Measurements from ENCODE around the gene TPSD1.
"Not testable (repeated sequence)": the region's sequence is repeated elsewhere in the genome, so short reads cannot be mapped to it uniquely, and the experiment has no call there.

TPSD1 gene

DNA sequence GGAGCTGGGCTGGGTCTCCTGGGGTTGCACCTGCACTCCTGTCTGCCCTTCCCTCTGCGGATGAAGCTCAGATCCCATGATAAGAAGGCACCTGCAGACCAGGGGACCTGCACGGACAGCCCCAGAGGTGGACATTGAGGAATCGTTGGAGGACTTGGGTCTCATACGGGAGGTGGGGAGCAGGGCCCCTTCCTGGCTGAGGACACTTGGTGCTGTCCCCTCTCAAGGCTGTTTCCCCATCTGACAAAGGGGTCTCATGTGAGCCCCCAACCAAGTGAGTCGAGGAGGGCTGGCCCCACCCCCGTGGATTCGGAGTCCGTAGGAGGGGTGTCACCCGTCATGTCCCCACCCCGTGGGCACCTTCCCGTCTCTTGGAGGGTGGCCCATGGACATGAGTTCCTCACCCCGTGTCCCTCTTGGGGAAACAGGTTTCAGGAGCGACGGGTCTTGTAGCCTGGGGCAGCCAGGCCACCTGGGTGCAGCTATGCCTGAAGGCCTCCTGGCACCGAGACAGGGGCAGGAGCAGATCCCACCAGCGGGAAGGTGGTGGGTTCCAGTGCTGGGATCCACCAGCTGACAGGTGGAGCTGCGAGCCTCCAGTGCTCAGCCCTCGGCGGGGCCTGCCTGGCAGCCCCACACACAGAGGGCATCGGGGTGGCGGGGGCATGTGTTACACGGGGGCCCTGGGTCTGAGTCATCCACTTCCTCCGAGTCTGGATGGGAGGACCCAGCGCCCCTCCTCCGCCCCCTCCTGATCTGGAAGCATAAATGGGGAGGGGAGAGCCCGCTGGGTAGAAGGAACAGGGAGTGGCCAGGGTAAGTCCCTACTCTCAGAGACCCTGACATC lies at the start of gene TPSD1:
Gene TPSD1, plus strand, starts transcription at position 794 of the 847 bp plus-strand sequence. CDS start 212 bp downstream, outside the sequence.
- DNase-seq = not testable (repeated sequence)

DNA sequence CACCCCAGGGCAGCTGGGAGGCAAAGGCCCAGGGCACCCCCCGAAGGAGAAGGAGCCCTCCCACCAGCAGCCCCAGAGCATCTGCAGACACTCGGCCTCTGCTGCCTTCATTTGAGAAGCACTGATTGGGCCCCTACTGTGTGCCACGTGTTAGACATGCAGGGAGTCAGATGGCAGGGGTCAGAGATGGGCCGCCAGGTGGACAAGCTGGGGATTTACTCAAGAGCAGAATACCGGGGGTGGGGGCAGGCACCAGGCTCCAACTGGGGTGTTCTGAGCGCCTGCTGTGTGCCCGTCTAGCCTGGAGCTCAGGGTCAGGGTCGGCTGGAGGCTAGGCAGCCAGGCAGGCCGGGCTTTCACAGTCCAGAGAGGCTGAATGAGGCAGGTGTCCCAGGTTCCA lies 49.5 kb upstream of the TPSD1 start:
- DNase-seq = no peak

DNA sequence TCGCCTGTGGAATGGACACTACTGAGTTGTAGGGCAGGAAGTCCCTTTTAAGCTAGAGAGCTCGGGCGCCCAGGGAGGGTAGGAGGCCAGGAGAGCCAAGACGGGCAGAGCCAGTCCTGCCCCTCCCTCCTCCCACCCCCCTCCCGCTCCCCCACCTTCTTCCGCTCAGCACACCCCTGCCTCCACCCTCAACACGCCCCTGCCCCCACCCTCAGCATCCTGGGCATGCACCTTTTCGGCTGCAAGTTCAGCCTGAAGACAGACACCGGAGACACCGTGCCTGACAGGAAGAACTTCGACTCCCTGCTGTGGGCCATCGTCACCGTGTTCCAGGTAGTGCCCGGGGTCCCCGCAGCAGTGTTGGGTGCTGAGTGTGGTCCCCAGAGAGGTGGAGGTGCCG lies 49.1 kb upstream of the TPSD1 start:
- DNase-seq = no peak

DNA sequence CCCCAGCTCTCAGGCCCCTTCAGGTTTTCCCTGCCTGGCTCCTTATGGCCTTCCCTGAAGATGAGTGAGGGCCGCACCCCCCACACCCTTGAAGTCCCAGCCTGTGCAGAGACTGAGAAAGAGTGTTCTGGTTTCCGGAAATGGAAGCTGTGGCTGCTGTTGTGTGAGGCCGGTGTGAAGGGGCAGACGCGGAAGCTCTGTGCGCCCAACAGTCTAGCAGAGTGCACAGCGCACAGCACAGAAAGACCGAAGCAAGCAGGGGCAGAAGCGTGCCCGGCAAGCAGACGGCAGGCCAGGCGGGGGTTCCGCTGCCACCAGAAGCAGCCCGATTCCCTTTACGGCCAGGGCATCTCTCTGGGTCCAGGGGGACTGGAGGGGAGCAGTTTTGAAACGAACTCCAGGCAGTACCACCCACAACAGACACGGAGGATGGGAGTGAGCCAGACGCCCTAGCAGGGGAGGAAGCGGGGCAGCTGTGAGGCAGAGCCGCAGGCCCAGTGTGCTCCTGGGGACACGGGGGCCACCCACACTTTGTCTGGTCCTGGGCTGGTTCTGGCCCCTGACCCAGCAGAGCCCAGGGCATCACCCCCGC lies 47.5 kb upstream of the TPSD1 start:
- DNase-seq = peak; percentile 33 to 53

DNA sequence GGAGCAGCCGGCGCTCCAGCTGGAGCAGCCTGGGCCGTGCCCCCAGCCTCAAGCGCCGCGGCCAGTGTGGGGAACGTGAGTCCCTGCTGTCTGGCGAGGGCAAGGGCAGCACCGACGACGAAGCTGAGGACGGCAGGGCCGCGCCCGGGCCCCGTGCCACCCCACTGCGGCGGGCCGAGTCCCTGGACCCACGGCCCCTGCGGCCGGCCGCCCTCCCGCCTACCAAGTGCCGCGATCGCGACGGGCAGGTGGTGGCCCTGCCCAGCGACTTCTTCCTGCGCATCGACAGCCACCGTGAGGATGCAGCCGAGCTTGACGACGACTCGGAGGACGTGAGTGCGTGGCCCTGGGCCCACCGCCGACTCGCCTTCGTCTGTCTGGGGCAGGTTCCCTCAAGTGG lies 46.8 kb upstream of the TPSD1 start:
- no peak for DNase-seq

DNA sequence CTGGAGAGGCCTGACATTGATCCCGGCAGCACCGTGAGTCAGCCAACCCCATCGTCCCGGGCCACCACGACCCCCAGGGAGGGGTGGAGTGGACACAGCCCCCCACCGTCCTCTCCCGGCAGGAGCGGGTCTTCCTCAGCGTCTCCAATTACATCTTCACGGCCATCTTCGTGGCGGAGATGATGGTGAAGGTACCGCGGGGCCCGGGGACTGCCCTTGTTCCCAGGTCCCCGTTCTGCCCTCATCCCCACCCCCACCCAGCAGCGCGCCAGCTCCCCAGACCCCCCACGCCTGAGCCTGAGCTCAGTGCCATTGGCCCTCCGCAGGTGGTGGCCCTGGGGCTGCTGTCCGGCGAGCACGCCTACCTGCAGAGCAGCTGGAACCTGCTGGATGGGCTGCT lies 45.4 kb upstream of the TPSD1 start:
- no peak for DNase-seq

DNA sequence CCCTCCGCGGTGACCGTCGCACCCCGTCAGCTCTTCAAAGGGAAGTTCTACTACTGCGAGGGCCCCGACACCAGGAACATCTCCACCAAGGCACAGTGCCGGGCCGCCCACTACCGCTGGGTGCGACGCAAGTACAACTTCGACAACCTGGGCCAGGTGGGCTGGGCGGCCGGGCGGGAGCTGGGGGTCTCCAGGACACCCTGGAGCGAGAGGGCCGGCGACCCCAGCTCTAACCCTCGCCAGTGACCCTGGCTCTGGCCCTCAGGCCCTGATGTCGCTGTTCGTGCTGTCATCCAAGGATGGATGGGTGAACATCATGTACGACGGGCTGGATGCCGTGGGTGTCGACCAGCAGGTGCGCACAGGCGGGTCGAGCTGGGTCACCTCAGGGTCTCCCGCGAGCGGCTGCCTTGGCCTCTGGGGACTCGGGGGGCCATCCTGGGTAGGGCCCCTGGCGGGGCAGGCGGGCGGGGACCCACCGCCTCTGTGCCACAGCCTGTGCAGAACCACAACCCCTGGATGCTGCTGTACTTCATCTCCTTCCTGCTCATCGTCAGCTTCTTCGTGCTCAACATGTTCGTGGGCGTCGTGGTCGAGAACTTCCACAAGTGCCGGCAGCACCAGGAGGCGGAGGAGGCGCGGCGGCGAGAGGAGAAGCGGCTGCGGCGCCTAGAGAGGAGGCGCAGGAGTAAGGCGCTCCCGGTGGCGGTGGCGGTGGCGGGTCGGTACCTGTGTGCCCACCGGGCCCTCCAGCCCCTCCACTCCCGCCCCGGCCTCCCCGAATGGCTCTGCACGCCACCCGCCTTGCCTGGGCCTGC lies 44.2 kb upstream of the TPSD1 start:
- no peak for DNase-seq

DNA sequence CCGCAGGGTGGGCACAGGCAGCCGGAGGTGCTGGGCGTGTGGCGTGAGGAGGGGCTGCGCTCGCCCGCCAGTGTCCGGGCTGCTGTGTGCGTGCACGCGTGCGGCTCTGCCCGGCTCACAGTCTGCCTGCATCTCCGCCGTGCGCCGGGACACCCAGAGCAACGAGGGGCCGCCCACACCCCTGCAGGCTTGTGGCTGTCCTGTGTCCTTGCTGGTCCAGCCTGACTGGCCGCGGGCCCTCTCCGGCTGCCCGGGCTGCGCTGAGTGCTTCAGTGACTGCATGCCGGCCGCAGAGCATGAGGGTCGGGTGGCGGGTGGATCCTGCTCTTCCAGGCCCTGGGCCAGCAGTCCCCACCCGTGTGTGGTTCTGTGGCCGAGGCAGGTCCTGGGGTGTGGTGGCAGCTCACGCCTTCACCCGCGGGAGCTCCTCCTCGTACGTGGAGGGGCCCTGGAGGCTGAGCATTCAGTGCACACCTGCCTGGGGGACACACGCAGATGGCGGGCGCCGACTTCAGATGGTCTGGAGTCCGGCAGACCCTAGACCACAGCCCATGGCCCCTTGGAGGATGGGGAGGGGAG lies 43.2 kb upstream of the TPSD1 start:
- DNase-seq = no peak

DNA sequence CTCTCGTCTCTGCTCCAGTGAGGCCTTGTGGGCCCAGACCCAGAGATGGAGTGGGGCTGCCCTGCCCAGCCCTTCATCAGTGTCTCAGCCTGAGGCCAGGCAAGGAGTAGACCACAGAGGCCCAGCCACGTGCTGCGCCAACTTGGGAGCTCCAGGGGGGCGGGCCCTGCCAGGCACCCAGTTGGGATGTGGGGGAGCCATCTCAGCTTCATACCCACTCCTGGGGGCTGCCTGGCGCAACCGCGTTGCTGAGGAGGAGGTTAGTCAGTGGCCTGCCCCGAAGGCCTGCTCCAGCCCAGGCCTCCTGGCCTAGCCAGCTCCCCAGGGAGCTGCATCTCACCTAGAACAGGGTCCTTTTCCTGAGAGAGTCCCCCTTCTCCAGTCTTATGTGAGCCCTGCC lies 42.6 kb upstream of the TPSD1 start:
- DNase-seq = no peak

DNA sequence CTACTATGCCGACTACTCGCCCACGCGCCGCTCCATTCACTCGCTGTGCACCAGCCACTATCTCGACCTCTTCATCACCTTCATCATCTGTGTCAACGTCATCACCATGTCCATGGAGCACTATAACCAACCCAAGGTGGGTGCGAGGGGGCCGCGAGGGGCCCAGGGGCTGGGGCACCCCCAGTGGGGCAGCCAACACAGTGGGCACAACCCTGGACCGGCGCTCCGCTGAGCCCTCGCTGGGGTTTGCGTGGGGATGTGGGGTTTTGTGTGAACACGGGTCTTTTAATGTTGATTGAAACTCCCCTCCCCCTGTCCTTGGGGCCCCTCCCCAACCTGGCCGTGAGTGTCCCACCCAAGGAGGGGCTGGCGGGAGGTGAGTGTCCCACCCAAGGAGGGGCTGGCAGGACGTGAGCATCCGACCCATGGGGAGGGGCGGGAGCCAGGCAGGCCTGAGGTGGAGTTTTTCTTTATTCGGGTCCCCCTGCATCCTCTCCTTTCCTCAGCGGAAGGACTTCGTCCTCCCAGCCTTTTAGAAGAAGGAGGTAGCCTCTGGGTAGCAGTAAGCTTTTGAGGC lies 42.0 kb upstream of the TPSD1 start:
- DNase-seq = no peak

DNA sequence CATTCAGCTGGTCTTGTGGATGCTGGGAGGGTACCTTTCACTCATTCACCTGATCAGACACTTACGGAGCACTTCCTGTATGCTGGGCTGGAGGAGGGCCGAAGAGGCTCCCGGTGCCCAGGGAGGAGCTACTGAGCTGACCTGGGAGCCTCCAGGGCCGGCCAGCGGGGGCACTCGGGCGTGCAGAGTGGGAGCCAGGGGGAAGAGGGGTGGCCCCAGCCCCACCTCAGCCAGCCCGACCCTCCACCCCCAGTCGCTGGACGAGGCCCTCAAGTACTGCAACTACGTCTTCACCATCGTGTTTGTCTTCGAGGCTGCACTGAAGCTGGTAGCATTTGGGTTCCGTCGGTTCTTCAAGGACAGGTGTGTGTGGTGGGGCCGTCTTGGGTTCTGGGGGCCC lies 41.1 kb upstream of the TPSD1 start:
- no peak for DNase-seq

DNA sequence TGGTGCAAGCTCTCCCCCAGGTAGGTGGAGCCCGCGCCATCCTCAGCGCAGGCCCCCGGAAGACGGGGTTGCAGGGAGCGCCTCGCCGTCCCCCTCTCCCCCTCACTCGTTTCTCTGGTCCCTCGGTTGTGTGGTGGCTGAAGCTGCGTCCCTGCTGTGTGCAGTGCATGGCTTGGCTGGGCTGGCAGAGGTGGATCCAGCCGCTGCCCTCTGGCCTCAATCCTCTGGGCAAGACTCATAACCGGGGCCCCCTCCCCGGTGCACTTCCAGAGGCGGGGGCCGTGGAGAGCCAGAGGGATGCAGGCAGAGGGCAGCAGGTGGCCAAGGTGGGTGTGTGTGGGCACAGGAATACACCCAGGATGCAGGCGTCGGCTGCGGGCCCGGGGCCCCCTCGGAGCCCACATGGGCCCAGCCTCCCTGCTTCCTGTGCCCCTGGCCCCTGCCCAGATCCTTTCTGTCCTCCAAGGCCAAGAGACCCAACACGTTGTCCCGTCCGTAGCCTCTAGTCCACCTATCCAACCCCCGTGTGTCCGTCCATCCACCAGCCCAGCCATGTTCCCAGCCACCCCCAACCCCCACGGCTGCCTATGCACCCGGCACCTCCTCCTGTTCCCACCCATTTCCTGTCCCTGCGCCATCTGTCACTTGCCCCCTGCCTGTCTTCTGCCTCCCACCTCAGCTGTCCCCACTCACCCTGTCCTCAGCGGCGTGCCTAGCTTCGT lies 40.1 kb upstream of the TPSD1 start:
- DNase-seq = no peak

DNA sequence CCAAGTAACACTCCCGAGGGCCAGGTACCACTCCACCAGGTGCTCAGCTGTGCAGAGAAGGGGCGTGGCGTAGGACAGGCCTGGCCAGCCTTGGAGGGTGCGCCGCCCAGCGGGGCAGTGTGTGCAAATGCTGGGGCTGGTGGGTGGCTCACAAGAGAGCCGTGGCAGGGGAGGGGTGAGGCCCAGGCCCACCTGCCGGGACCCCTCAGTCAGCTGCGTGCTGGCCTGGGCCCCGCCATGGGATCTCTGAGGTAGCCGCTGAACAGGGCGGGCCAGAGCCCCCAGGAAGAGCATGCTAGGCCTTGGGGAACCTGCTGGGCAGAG lies 39.6 kb upstream of the TPSD1 start:
- DNase-seq = no peak

DNA sequence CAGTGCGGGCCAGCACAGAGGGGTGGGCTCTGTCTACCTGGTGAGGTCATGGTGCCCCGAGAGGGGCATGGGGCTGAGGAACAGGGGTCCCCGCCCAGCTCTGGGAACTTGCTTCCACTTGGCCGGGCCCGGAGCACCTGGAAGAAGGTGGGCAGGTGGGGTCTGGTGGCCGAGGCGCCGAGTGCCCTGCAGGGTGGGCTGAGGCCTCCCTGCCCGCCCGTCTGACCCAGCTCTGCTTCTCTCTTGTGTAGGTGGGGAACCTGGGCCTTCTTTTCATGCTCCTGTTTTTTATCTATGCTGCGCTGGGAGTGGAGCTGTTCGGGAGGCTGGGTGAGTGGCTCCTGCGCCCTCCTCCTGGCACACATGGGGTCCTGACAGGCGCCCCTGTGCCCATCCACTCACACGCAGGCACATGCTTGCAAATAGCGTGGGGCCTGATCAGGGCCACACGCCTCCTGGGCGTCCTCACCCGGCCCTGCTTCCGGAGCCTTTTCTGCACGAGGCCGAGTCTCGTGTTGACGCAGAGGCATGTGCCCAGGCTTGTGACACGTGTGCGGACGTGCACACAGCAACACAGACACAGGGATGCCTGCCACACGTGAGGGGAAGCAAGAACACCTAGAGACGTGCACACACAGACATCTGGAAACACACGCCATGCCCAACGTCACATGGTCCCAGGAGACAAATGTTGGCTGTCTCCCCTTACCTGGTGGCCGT lies 39.0 kb upstream of the TPSD1 start:
- DNase-seq = no peak

DNA sequence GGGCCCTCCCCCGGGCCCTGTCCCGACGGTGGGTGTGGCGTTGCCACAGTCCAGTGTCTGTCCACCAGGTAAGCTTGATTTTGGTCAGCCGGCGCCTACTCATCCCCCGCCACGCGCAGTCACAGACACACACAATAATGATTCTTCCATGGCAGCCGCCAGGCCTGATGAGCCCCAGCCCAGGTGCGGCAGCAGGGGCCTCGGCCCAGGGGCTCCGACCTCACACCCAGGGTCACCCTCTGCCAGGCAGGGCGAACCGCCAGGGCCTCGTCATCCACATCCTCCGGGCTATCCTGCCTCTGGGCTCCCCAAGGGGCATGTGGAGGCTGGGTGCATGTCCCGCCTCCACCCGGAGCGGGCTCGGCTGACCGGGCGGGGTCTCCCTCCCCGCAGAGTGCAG lies 38.3 kb upstream of the TPSD1 start:
- DNase-seq = no peak

DNA sequence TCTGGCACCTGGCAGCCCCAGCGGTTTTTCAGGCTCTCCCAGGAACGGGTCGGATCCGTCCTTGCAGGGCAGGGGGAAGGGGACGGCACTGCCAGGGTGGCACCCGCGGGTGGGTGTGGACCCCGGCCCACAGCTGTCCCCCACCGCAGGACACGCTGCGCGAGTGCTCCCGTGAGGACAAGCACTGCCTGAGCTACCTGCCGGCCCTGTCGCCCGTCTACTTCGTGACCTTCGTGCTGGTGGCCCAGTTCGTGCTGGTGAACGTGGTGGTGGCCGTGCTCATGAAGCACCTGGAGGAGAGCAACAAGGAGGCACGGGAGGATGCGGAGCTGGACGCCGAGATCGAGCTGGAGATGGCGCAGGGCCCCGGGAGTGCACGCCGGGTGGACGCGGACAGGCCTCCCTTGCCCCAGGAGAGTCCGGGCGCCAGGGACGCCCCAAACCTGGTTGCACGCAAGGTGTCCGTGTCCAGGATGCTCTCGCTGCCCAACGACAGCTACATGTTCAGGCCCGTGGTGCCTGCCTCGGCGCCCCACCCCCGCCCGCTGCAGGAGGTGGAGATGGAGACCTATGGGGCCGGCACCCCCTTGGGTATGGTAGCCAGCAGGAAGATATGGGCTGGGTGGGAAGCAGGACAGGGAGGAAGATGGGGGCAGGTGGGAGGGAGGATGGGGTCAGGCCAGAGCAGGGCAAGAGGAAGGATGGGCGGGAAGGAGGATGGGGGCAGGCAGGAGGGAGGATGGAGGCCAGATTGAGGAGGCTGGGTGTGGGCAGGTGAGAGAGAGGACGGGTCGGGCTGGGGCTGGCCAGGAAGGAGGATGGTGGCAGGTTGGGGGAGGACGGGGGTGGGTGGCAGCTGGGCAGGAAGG lies 37.6 kb upstream of the TPSD1 start:
- DNase-seq = no peak

DNA sequence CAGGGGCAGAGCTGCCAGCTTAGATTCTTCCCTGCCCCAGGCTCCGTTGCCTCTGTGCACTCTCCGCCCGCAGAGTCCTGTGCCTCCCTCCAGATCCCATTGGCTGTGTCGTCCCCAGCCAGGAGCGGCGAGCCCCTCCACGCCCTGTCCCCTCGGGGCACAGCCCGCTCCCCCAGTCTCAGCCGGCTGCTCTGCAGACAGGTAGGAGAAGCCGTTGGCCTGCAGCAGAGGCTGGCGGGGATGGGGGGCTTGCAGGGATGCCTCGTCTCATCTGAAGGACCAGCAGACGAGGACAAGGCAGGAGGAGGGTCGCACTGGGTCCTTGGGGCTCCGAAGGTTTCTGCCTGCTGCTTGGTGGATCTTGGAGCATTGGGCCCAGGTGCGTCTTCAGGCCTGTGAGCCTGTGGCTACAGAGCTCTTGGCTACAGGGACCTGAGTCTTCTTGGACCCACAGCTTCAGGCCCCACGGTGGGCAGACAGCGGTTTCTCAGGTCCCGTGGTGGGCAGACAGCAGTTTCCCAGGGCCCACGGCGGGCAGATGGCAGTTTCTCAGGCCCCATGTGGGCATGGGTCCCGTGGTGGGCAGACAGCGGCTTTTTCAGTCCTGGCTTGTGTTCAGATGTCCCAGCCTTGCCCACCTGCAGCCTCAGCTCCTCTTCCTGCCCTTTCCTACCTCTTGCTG lies 36.8 kb upstream of the TPSD1 start:
- no peak for DNase-seq

DNA sequence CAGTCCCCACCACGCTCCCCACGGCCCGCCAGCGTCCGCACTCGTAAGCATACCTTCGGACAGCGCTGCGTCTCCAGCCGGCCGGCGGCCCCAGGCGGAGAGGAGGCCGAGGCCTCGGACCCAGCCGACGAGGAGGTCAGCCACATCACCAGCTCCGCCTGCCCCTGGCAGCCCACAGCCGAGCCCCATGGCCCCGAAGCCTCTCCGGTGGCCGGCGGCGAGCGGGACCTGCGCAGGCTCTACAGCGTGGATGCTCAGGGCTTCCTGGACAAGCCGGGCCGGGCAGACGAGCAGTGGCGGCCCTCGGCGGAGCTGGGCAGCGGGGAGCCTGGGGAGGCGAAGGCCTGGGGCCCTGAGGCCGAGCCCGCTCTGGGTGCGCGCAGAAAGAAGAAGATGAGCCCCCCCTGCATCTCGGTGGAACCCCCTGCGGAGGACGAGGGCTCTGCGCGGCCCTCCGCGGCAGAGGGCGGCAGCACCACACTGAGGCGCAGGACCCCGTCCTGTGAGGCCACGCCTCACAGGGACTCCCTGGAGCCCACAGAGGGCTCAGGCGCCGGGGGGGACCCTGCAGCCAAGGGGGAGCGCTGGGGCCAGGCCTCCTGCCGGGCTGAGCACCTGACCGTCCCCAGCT lies 35.7 kb upstream of the TPSD1 start:
- no peak for DNase-seq

DNA sequence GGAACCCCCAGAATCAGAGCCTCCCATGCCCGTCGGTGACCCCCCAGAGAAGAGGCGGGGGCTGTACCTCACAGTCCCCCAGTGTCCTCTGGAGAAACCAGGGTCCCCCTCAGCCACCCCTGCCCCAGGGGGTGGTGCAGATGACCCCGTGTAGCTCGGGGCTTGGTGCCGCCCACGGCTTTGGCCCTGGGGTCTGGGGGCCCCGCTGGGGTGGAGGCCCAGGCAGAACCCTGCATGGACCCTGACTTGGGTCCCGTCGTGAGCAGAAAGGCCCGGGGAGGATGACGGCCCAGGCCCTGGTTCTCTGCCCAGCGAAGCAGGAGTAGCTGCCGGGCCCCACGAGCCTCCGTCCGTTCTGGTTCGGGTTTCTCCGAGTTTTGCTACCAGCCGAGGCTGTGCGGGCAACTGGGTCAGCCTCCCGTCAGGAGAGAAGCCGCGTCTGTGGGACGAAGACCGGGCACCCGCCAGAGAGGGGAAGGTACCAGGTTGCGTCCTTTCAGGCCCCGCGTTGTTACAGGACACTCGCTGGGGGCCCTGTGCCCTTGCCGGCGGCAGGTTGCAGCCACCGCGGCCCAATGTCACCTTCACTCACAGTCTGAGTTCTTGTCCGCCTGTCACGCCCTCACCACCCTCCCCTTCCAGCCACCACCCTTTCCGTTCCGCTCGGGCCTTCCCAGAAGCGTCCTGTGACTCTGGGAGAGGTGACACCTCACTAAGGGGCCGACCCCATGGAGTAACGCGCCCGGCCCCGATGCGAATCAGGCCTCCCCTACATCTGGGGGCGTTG lies 34.8 kb upstream of the TPSD1 start:
- no peak for DNase-seq
